Small intestine (tissue), 7 donors: ENCODE measurements around the gene NEAT1. TPM values are rescaled to one million over a fixed set of nuclear protein-coding genes. Genes with fewer than 3 reads are reported as not detected.

Experiments
- DNase-seq, 2 donors: peaks; one replicate each; pipeline versions ENCODE4 v3.0.0 to v3.0.0-alpha.2; 2013
- FAIRE-seq: peaks from 2 replicates; lab custom pipeline; 2012; peaks lifted over from hg19 to GRCh38; lab: Jason Lieb, UNC
- H3K27ac ChIP-seq, 3 donors: one replicate each; pipeline ENCODE4 v1.5.1; 2013; ENCODE audit warnings: low read length in 2 of 3, mild to moderate bottlenecking in 2 of 3, control low read depth in 1 of 3, inconsistent platforms in 1 of 3, low read depth in 1 of 3, moderate library complexity in 1 of 3
- H3K27me3 ChIP-seq, 3 donors: one replicate each; pipeline ENCODE4 v1.6.1; 2013; ENCODE audit warnings: low read length in 3 of 3, inconsistent platforms in 1 of 3; ENCODE audit not compliant: control insufficient read depth in 3 of 3, insufficient read depth in 3 of 3
- H3K36me3 ChIP-seq, 3 donors: one replicate each; pipeline ENCODE4 v1.6.1; 2013; ENCODE audit warnings: low read length in 3 of 3, inconsistent platforms in 1 of 3, low read depth in 1 of 3, mild to moderate bottlenecking in 1 of 3, moderate library complexity in 1 of 3; ENCODE audit not compliant: control insufficient read depth in 3 of 3, insufficient read depth in 2 of 3
- H3K4me1 ChIP-seq, 3 donors: one replicate each; pipeline ENCODE4 v1.6.1; 2013; ENCODE audit warnings: low read length in 2 of 3, inconsistent platforms in 1 of 3, low read depth in 1 of 3, mild to moderate bottlenecking in 1 of 3, moderate library complexity in 1 of 3; ENCODE audit not compliant: control insufficient read depth in 3 of 3, insufficient read depth in 2 of 3
- H3K4me3 ChIP-seq, 3 donors: one replicate each; pipeline ENCODE4 v1.5.1; 2013; ENCODE audit warnings: low read length in 3 of 3, control low read depth in 1 of 3, inconsistent platforms in 1 of 3, low read depth in 1 of 3, mild to moderate bottlenecking in 1 of 3, moderate library complexity in 1 of 3
- H3K9me3 ChIP-seq, 2 donors: one replicate each; pipeline ENCODE4 v1.6.1; 2013; ENCODE audit warnings: low read depth in 1 of 2, low read length in 1 of 2; ENCODE audit not compliant: control insufficient read depth in 2 of 2, insufficient read depth in 1 of 2
- WGBS, 3 donors: extraction: QIAGEN DNeasy Blood & Tissue Kit; methylation state at CpG; one replicate each; pipeline ENCODE4 v1.1.7; 2013; 5-methylcytosine and 5-hydroxymethylcytosine counted together
- polyA plus RNA-seq, 4 donors: library from polyadenylated mRNA; stranded (reverse) in 3 of 4; unstranded in 1 of 4; fragments of 200-250 nt in 3 of 4; fragments of 120-200 nt in 1 of 4; gene quantifications; one replicate each; pipeline versions ENCODE4 v1.2.1 to v1.2.3, GENCODE V29; 2013
- donor health status: healthy with polysubstance abuse.
- donor health status: control.
- donor health status: control.
- donor health status: Bipolar disorder and iron deficiency.
- donor health status: healthy.

Gene NEAT1
- polyA plus RNA-seq, 4 donors: 256 to 3,420 (median 1,041) TPM

DNA sequence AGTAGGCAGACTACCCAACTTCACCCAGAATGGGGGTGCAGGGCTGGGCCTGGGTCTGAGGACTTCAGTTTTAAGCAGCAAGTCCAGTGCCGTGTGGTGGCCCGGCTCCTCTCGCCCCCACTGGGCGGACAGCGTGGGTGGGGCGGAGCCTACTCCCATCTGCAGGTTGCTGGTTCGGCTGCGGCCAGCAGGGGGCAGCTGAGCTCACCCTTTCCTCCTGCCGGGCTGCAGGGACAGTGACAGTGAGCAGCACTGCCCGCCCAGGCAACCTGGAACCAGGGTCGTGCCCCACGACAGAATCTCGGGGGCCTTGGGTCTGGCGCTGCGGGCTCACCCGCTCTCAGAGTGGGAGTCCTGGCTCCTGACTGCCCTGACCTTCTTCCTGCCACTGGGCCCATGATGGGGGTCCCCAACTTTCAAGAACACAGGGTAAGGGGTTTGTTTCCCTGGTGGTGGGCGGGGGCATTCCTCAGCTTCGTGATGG lies 6.2 kb upstream of the NEAT1 start:
- Histone ChIP-seq H3K9me3 (no peaks in the 10 kb centered on the region), H3K27ac (peak overlapping the region; percentile 100), H3K36me3 (peaks cover 0 to 31% (median 4%) of the 10 kb centered on the region in 3 donors), H3K4me1 (peaks cover 6 to 65% (median 11%) of the 10 kb centered on the region in 3 donors), H3K4me3 (peak overlapping the region in 2 of 3 donors; percentile 26 to 47), H3K27me3 (no peaks in the 10 kb centered on the region)
- FAIRE-seq (no peak), DNase-seq (peak; percentile 88 to 94)
- WGBS, 3 donors: 4% methylated on average over 18 of the region's 18 CpGs

GRCh38 chr11:65416841-65417701 lies 5.5 kb upstream of the NEAT1 start:
- WGBS, 3 donors: 34 to 43% (median 43%) methylated on average over 14 of the region's 14 CpGs
- peaks cover 0 to 24% (median 0%) of the 10 kb centered on the region in 3 donors for H3K36me3 ChIP-seq
- no peaks in the 10 kb centered on the region for H3K27me3 ChIP-seq
- H3K4me3 ChIP-seq: peak overlapping the region; percentile 1 to 47 (median 24)
- H3K4me1 ChIP-seq: peaks cover 6 to 71% (median 11%) of the 10 kb centered on the region in 3 donors
- FAIRE-seq (no peak), DNase-seq (no peak)
- H3K27ac ChIP-seq: peak overlapping the region; percentile 100
- no peaks in the 10 kb centered on the region for H3K9me3 ChIP-seq

DNA sequence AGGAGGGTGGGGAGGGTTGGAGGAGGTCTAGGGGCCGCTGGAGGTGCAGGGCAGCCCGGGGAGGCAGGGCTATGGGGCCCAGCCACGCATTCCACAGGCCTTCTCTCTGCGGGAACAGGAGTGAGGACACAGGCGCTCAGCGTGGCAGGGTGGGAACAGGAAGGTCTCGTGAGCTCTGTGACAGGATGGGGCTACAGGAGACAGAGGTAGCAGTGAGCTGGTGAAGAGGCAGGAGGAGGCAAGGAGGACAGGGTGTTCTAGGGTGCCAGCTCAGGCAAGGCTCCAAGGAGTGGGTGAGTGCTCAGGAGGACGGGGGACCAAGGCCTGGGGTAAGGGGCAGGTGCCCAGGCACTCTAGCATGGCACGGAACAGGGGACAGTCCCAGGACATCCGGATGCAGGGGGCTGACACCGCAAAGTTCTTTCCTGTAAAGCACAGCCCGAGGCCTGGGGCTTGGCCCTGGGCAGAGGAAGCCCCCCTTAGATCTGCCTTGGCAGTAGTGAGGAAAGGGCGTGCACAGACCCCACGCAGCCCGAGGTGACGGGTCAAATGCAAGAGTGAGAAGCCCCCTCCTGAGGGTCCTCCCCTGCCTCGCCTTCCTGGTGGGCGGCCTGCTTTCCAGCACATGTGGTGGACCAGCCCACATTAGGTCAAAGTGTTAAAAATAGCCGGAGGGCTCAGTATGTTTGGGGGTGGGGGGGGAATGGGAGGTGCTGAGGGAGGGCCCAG lies 4.7 kb upstream of the NEAT1 start:
- H3K4me3 ChIP-seq: peak overlapping the region; percentile 4 to 47 (median 24)
- 23 to 60% (median 42%) methylated on average over 18 to 19 of the region's 19 CpGs for WGBS, 3 donors

GRCh38 chr11:65418431-65418680 lies 4.2 kb upstream of the NEAT1 start:
- peaks cover 0 to 19% (median 0%) of the 10 kb centered on the region in 3 donors for H3K36me3 ChIP-seq
- no peaks in the 10 kb centered on the region for H3K9me3 ChIP-seq
- H3K27me3 ChIP-seq: no peaks in the 10 kb centered on the region
- WGBS, 3 donors: 6 to 29% (median 6%) methylated on average over 2 to 4 of the region's 4 CpGs
- peak overlapping the region; percentile 100 for H3K27ac ChIP-seq
- peak overlapping the region in 1 of 3 donors; percentile 47 for H3K4me3 ChIP-seq
- DNase-seq (no peak), FAIRE-seq (no peak)
- peaks cover 6 to 74% (median 11%) of the 10 kb centered on the region in 3 donors for H3K4me1 ChIP-seq

More for the DNA sequence above, 4.7 kb upstream of the NEAT1 start:
- peaks cover 6 to 73% (median 11%) of the 10 kb centered on the region in 3 donors for H3K4me1 ChIP-seq
- H3K27ac ChIP-seq: peak overlapping the region; percentile 100
- H3K36me3 ChIP-seq: peaks cover 0 to 17% (median 0%) of the 10 kb centered on the region in 3 donors
- H3K27me3 ChIP-seq: no peaks in the 10 kb centered on the region
- no peak for FAIRE-seq
- H3K9me3 ChIP-seq: no peaks in the 10 kb centered on the region
- DNase-seq: peak in 1 of 2 donors; percentile 63

DNA sequence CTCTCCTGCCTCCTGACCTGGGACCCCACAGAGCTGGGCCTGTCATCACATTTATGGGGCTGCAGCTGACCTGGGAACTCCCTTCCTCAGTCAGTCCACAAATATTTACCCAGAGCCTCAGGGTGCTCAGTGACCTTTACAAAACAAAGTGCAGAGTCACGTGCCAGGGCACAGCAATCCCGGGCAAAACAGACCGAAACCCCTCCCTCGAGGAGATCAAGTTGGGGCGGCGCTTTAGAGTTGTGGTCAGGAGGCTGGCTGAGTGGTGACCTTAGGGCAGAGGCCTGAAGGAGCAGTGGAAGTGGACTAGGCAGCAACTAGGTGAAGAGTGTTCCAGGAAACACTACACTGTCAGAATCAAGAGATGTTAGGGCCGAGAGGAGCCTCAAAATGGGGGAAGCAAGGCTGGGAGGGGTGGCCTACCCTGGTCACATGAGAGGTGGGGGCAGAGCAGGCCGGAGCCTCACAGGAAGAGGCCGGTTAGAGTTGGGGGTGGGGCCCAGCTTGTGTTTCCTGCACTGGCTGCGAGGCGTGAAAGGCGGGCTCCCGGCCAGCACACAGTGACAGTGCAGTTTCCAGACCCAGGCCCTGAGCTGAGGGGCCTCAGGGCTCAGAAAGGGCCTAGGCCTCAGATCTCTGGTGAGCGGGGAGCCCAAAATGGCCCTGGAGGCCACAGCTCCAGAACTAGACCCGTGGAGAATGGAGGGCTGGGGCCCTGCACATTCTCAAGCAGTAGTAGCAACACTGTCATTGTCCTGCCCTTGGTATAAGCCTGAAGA lies 3.7 kb upstream of the NEAT1 start:
- Histone ChIP-seq H3K27ac (peak overlapping the region; percentile 100), H3K27me3 (no peaks in the 10 kb centered on the region), H3K9me3 (no peaks in the 10 kb centered on the region), H3K4me3 (peak overlapping the region; percentile 12 to 47 (median 37)), H3K36me3 (peaks cover 0 to 18% (median 1%) of the 10 kb centered on the region in 3 donors), H3K4me1 (peaks cover 6 to 74% (median 11%) of the 10 kb centered on the region in 3 donors)
- DNase-seq: peak; percentile 95 to 96
- WGBS, 3 donors: 0 to 1% (median 1%) methylated on average over 15 of the region's 15 CpGs
- FAIRE-seq: no peak

DNA sequence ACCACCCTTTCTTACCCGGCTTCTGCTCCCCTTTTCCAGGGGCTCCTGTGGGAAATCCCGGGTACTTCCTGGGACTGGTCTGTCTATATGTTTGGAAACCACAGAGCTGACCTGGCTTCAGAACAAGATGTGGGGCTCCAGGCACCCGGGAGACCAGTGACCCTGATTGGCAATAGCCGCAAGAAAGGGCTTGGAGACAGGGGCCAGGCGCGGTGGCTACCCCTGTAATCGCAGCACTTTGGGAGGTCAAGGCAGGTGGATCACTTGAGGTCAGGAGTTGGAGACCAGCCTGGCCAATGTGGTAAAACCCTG lies 3.2 kb upstream of the NEAT1 start:
- FAIRE-seq (no peak), DNase-seq (no peak)
- peaks cover 0 to 19% (median 4%) of the 10 kb centered on the region in 3 donors for H3K36me3 ChIP-seq
- peak overlapping the region; percentile 12 to 47 (median 37) for H3K4me3 ChIP-seq
- H3K27me3 ChIP-seq: no peaks in the 10 kb centered on the region
- peaks cover 6 to 74% (median 11%) of the 10 kb centered on the region in 3 donors for H3K4me1 ChIP-seq
- no peaks in the 10 kb centered on the region for H3K9me3 ChIP-seq
- WGBS, 3 donors: 16 to 23% (median 21%) methylated on average over 7 of the region's 7 CpGs
- H3K27ac ChIP-seq: peak overlapping the region; percentile 100

DNA sequence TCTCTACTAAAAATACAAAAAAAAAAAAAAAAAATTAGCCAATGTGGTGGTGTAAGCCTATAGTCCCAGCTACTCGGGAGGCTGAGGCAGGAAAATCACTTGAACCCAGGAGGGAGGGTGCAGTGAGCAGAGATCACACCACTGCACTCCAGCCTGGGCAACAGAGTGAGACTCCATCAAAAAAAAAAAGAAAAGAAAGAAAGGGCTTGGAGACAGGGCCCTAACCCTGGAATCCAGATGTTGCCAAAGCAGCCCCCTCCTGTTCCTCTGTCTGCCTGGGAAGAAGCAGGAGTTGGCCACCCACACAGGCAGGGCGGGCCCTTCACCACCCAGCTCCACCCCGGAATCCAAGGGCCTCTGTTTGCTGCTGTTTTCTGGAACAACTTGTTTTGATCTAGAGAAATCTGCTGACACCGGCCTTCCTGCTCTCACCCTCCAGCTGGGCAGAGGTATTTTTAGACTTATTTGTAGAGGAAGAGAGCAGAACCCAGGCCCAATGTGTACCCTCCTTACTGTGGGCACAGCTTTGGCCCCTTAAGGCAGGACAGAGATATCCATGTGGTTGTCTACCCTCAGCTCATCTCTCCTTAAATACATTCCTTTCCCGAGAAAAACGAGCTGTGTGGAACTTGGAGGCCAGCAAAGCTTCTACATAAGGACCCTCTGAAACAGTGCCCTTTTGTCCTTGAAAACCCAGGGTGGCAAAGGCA lies 2.7 kb upstream of the NEAT1 start:
- DNase-seq (peak; percentile 92 to 97), FAIRE-seq (no peak)
- H3K9me3 ChIP-seq: no peaks in the 10 kb centered on the region
- peaks cover 0 to 22% (median 6%) of the 10 kb centered on the region in 3 donors for H3K36me3 ChIP-seq
- 0 to 1% (median 0%) methylated on average over 6 of the region's 6 CpGs for WGBS, 3 donors
- H3K27ac ChIP-seq: peak overlapping the region; percentile 100
- peaks cover 6 to 73% (median 11%) of the 10 kb centered on the region in 3 donors for H3K4me1 ChIP-seq
- peak overlapping the region in 2 of 3 donors; percentile 31 to 38 for H3K4me3 ChIP-seq
- H3K27me3 ChIP-seq: no peaks in the 10 kb centered on the region
